RWPE1 (cell line): ENCODE results near the gene CCDC81.

Experiments
- CTCF ChIA-PET: fragments of 350-600 bp; sonication (Branson Sonifier 250); formaldehyde crosslinking; extraction: SDS; loops from one replicate; lab custom pipeline; 2021; lab: Yijun Ruan, JAX
- POLR2A ChIA-PET: fragments of 400-600 bp; formaldehyde crosslinking; extraction: SDS; loops from one replicate; lab custom pipeline; 2020; ENCODE audit warnings: antibody characterized with exemption; ENCODE audit not compliant: low non-redundant PET; lab: Yijun Ruan, JAX
- DNase-seq: peaks from one replicate; pipeline ENCODE4 v3.0.0; 2012; ENCODE audit warnings: low spot score
- H3K27ac ChIP-seq: fragments of 450-650 bp; 2 replicates; pipeline ENCODE4 v1.5.1; 2017
- CTCF ChIP-seq: fragments of 450-650 bp; conservative IDR thresholded peaks from 2 replicates; pipeline ENCODE4 v1.5.1; 2017; ENCODE audit warnings: low read depth, mild to moderate bottlenecking

CCDC81 gene

GRCh38 chr11:86383041-86383955 lies 8.6 kb downstream of the CCDC81 start:
- no peak for TF ChIP-seq CTCF
- DNase-seq = no peak
- no peak overlapping the region for H3K27ac ChIP-seq
- ChIA-PET POLR2A (no interaction called here), CTCF (no interaction called here)

GRCh38 chr11:86386283-86386682 lies 11.6 kb downstream of the CCDC81 start:
- DNase-seq = no peak
- TF ChIP-seq CTCF = no peak
- CTCF ChIA-PET = interaction anchor here (0.7 kb wide), 2 partner anchors 688 to 1783 kb away, joined by 3 to 4 read pairs; no protein-coding TSS in a partner anchor
- H3K27ac ChIP-seq = no peak overlapping the region
- POLR2A ChIA-PET = no interaction called here

- DNase-seq = no peak
- POLR2A ChIA-PET = no interaction called here
- H3K27ac ChIP-seq = no peak overlapping the region
- CTCF ChIA-PET = interaction anchor here (0.7 kb wide), 2 partner anchors 687 to 1783 kb away, joined by 3 to 4 read pairs; no protein-coding TSS in a partner anchor
- no peak for TF ChIP-seq CTCF
Measured at GRCh38 chr11:86386746-86387145, 12.1 kb downstream of the CCDC81 start.

GRCh38 chr11:86388198-86388597 lies 13.5 kb downstream of the CCDC81 start:
- TF ChIP-seq CTCF = no peak
- ChIA-PET CTCF (no interaction called here), POLR2A (no interaction called here)
- no peak for DNase-seq
- H3K27ac ChIP-seq = no peak overlapping the region

GRCh38 chr11:86390487-86390886 lies 15.8 kb downstream of the CCDC81 start:
- TF ChIP-seq CTCF = no peak
- no peak overlapping the region for H3K27ac ChIP-seq
- ChIA-PET POLR2A (no interaction called here), CTCF (no interaction called here)
- no peak for DNase-seq

- CTCF ChIA-PET = no interaction called here
- no peak for DNase-seq
- H3K27ac ChIP-seq = no peak overlapping the region
- POLR2A ChIA-PET = no interaction called here
- TF ChIP-seq CTCF = no peak
Measured at GRCh38 chr11:86395061-86395551, 20.4 kb downstream of the CCDC81 start.
